GM19043 (cell line): ENCODE results near the gene P2RX4.
"Not testable (repeated sequence)": the region's sequence is repeated elsewhere in the genome, so short reads cannot be mapped to it uniquely, and the experiment has no call there.

Source experiments
- ATAC-seq: cut with Tn5 transposase; IDR thresholded peaks from one replicate; pipeline ENCODE4 v1.9.1; 2021; ENCODE audit warnings: low read depth; ENCODE audit not compliant: unreplicated experiment

The P2RX4 gene

GRCh38 chr12:121273364-121273896 is 63.5 kb downstream of the P2RX4 start:
- no peak for ATAC-seq

GRCh38 chr12:121274036-121274763 is 64.3 kb downstream of the P2RX4 start:
- ATAC-seq, result no peak

DNA sequence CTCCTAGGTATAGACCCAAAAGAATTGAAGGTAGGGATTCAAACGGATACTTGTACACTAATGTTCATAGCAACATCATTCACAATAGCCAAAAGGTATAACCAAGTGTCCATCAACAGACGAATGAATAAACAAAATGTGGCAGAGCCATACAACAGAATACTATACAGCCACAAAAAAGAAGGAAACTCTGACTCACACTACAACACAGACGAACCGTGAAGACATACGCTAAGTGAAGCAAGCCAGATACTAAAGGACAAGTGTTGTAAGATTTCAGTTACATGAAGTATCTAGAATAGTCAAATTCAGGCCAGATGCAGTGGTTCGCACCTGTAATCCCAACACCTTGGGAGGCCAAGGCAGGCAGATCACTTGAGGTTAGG is 67.4 kb downstream of the P2RX4 start:
- no peak for ATAC-seq

GRCh38 chr12:121278169-121279070 is 68.5 kb downstream of the P2RX4 start:
- ATAC-seq, result no peak

DNA sequence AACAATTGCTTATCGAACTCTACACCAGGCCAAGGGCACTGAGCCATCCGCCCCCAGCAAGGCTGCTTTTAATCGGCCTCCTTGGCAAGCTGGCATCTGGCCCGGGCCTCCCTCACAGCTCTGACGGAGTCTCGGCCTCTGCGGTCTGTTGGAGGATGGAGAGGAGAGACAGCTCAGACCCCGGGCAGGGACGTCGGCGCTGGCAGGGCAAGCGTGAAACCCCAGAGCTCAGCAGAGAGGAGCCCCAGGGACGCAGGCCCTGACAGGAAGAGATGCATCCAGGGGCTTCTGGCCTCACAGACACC is 69.1 kb downstream of the P2RX4 start:
- no peak for ATAC-seq

DNA sequence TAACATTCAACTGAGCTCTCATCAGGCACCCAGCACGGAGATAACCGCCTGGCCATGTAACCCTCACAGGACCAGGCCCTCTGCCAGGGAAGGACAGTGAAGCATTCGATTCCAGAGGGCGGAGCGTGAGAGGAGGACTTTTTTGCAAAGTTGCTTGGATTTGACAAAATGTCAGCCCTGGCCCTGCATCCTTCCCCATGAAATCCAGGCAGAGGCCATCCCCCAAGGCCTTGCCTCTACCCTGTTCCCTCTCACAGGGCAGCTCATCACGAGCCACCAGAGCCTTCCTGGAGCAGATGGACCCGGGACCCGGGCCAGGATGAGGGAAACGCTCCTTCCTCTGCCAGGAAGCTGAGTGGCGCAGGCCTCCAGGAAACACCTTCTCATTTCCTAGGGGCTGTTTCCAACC is 69.6 kb downstream of the P2RX4 start:
- no peak for ATAC-seq

DNA sequence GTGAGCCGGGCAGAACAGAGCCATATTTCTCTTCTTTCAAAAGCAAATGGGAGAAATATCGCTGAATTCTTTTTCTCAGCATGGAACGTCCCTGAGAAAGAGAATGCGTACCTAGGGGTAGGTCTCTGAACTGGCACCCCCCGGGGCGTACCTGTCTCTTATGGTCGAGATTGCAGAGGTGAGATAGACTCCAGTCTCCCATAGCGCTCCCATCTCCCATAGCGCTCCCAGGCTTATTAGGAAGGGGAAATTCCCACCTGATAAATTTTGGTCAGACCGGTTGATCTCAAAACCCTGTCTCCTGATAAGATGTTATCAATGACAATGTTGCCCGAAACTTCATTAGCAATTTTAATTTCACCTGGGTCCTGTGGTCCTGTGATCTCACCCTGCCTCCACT is 70.6 kb downstream of the P2RX4 start:
- not testable (repeated sequence) for ATAC-seq

- not testable (repeated sequence) for ATAC-seq
These were observed 71.2 kb downstream of the P2RX4 start for GRCh38 chr12:121281116-121281515.

DNA sequence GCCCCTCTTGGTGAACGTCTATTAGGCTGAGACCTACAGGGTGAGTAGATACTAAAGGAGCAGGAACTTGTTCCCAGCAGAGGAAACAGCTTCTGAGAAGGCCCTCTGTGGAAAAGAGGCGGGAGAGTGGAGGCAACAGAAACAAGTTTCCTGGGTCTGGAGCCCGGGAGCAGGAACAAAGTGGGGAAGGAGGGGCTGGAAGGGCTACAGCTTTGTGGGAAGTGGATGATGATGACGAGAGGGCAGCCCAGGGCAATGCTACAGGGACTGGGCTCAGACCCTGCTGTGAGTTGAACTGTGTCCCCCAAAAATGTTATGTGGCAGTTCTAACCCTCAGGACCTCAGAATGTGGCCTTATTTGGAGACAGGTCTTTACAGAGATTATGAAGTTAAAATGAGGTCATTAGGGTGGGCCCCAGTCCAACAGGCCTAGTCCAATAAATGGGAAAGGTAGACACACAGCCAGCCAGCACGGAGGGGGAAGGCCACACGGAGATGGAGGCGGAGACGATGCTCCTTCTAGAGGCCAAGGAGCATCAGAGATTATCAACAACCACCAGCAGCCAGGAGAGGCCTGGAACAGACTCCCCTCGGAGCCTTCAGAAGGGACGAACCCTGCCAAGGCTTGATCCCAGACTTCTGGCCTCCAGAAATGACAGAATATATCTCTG is 72.3 kb downstream of the P2RX4 start:
- no peak for ATAC-seq

DNA sequence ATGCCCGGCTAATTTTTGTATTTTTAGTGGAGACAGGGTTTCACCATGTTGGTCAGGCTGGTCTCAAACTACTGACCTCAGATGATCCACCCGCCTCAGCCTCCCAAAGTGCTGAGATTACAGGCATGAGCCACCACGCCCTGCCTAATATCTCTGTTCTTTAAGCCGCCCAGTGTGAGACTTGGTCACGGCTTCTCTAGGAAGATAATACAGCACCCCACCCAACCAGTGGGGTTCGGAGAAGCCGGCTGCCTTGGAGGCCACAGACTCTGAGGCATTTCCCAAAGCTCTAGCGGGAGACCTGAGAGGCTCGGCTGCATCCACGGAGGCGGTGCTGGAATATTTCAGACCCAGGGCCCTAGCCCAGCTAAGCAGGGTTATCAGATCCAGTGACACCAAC is 73.0 kb downstream of the P2RX4 start:
- not testable (repeated sequence) for ATAC-seq

GRCh38 chr12:121283388-121283787 is 73.5 kb downstream of the P2RX4 start:
- ATAC-seq, result no peak
